SK-N-SH (cell line): ENCODE measurements around the gene PLAC9. TPM values are rescaled to one million over a fixed set of nuclear protein-coding genes. Genes with fewer than 3 reads are reported as not detected.

ENCODE experiments used
- CTCF ChIA-PET: fragments of 300-600, 350-600 bp; formaldehyde crosslinking; extraction: SDS; loops from one replicate; lab custom pipeline; 2021; lab: Yijun Ruan, JAX
- POLR2A ChIA-PET: fragments of 350-600 bp; sonication (Branson Sonifier 250); formaldehyde crosslinking; extraction: SDS; loops from one replicate; lab custom pipeline; 2020; ENCODE audit warnings: antibody characterized with exemption, inconsistent platforms; lab: Yijun Ruan, JAX
- DNase-seq: peaks from one replicate; pipeline ENCODE4 v3.0.0; 2012
- H2AFZ ChIP-seq: fragments of 200-600 bp; sonication (generic); 2 replicates; pipeline ENCODE4 v1.8.1; 2016; ENCODE audit warnings: antibody characterized with exemption, mild to moderate bottlenecking, low read depth
- H3F3A ChIP-seq: fragments of 200-600 bp; sonication (generic); replicated peaks from 2 replicates; pipeline ENCODE3; 2016; ENCODE audit warnings: antibody characterized with exemption, mild to moderate bottlenecking; ENCODE audit not compliant: insufficient read depth
- H3K27ac ChIP-seq, 2 experiments: fragments of 200-500 bp in 1 of 2; fragments of 200-600 bp in 1 of 2; sonication (Bioruptor generic) in 1 of 2; sonication (generic), shearing (Covaris generic) in 1 of 2; 2 replicates each; pipeline versions ENCODE4 v1.5.1 to v1.6.1; 2014 to 2016; ENCODE audit warnings: low read depth in 2 of 2, inconsistent platforms in 1 of 2, low read length in 1 of 2, mild to moderate bottlenecking in 1 of 2, mixed read lengths in 1 of 2
- H3K27me3 ChIP-seq: fragments of 200-600 bp; sonication (generic), shearing (Covaris generic); 2 replicates; pipeline ENCODE4 v1.6.1; 2016; ENCODE audit warnings: mixed run types; ENCODE audit not compliant: insufficient read depth
- H3K36me3 ChIP-seq, 2 experiments: fragments of 200-500 bp in 1 of 2; fragments of 200-600 bp in 1 of 2; sonication (Bioruptor generic) in 1 of 2; sonication (generic) in 1 of 2; replicated peaks in 1 of 2; 2 replicates each; pipeline versions ENCODE3 to v1.5.1; 2014 to 2016; ENCODE audit warnings: low read length in 1 of 2, mild to moderate bottlenecking in 1 of 2; ENCODE audit not compliant: insufficient read depth in 2 of 2, control insufficient read depth in 1 of 2
- H3K4me1 ChIP-seq, 2 experiments: fragments of 200-500 bp in 1 of 2; fragments of 200-600 bp in 1 of 2; sonication (Bioruptor generic) in 1 of 2; sonication (generic), shearing (Covaris generic) in 1 of 2; 2 replicates each; pipeline versions ENCODE4 v1.5.1 to v1.6.1; 2014 to 2016; ENCODE audit warnings: low read depth in 1 of 2, low read length in 1 of 2, mixed run types in 1 of 2; ENCODE audit not compliant: insufficient read depth in 2 of 2, control insufficient read depth in 1 of 2
- H3K4me2 ChIP-seq: fragments of 200-600 bp; sonication (generic), shearing (Covaris generic); 2 replicates; pipeline ENCODE4 v1.6.1; 2017; ENCODE audit warnings: mixed run types
- H3K4me3 ChIP-seq, 2 experiments: fragments of 200-500 bp in 1 of 2; fragments of 200-600 bp in 1 of 2; sonication (Bioruptor generic) in 1 of 2; sonication (generic), shearing (Covaris generic) in 1 of 2; 2 replicates each; pipeline versions ENCODE4 v1.5.1 to v1.8.1; 2014 to 2016; ENCODE audit warnings: low read depth in 2 of 2, inconsistent platforms in 1 of 2, low read length in 1 of 2, mild to moderate bottlenecking in 1 of 2, mixed read lengths in 1 of 2, moderate library complexity in 1 of 2
- H3K79me2 ChIP-seq: fragments of 200-600 bp; sonication (generic); 2 replicates; pipeline ENCODE4 v1.8.1; 2017; ENCODE audit warnings: mild to moderate bottlenecking; ENCODE audit not compliant: insufficient read depth
- H3K9ac ChIP-seq: fragments of 200-600 bp; sonication (generic); 2 replicates; pipeline ENCODE4 v1.6.1; 2017; ENCODE audit warnings: mixed run types
- H3K9me2 ChIP-seq: fragments of 200-600 bp; sonication (generic); 2 replicates; pipeline ENCODE4 v1.6.1; 2017; ENCODE audit warnings: mixed run types
- H3K9me3 ChIP-seq: fragments of 200-600 bp; sonication (generic); 2 replicates; pipeline ENCODE4 v1.6.1; 2017; ENCODE audit warnings: mixed run types, mild to moderate bottlenecking, moderate library complexity
- H4K20me1 ChIP-seq: fragments of 200-600 bp; sonication (generic); 2 replicates; pipeline ENCODE4 v1.6.1; 2017; ENCODE audit warnings: mild to moderate bottlenecking, mixed run types; ENCODE audit not compliant: insufficient read depth
- ELF1 ChIP-seq: IDR thresholded peaks from 2 replicates; pipeline ENCODE4 v1.4.0; 2012
- EZH2phosphoT487 ChIP-seq: fragments of 200-600 bp; sonication (generic); IDR thresholded peaks from 2 replicates; pipeline ENCODE4 v1.6.1; 2017; ENCODE audit warnings: low read depth, mixed run types, mild to moderate bottlenecking, antibody characterized with exemption, moderate library complexity, borderline replicate concordance
- FOSL2 ChIP-seq: IDR thresholded peaks from 2 replicates; pipeline ENCODE4 v1.4.0; 2012; ENCODE audit warnings: low read depth, mild to moderate bottlenecking, moderate library complexity, borderline replicate concordance
- FOXM1 ChIP-seq: IDR thresholded peaks from 2 replicates; pipeline ENCODE4 v1.4.0; 2012; ENCODE audit warnings: low read depth, mild to moderate bottlenecking
- GABPA ChIP-seq: IDR thresholded peaks from 2 replicates; pipeline ENCODE4 v1.4.0; 2012; ENCODE audit warnings: low read depth, mild to moderate bottlenecking
- IRF3 ChIP-seq: fragments of 150-350 bp; IDR thresholded peaks from 2 replicates; pipeline ENCODE4 v1.6.1; 2016; ENCODE audit warnings: mild to moderate bottlenecking, low read depth, low read length
- JUND ChIP-seq: IDR thresholded peaks from 2 replicates; pipeline ENCODE4 v1.4.0; 2012
- MAX ChIP-seq: IDR thresholded peaks from 2 replicates; pipeline ENCODE4 v1.4.0; 2012; ENCODE audit warnings: low read depth
- MXI1 ChIP-seq: IDR thresholded peaks from 2 replicates; pipeline ENCODE4 v1.6.1; 2012; ENCODE audit warnings: mild to moderate bottlenecking, low read depth, low read length, improper control_type of control experiment
- NFIC ChIP-seq: IDR thresholded peaks from 2 replicates; pipeline ENCODE4 v1.4.0; 2012; ENCODE audit warnings: borderline replicate concordance
- NRF1 ChIP-seq: IDR thresholded peaks from 2 replicates; pipeline ENCODE4 v1.6.1; 2012; ENCODE audit warnings: low read depth, mild to moderate bottlenecking, low read length
- PBX3 ChIP-seq: IDR thresholded peaks from 2 replicates; pipeline ENCODE4; 2012
- POLR2AphosphoS5 ChIP-seq: IDR thresholded peaks from 2 replicates; pipeline ENCODE4 v1.6.1; 2012; ENCODE audit warnings: low read depth, low read length
- RAD21 ChIP-seq: IDR thresholded peaks from 2 replicates; pipeline ENCODE4 v1.6.1; 2012; ENCODE audit warnings: mild to moderate bottlenecking, low read length
- RCOR1 ChIP-seq: fragments of 150-350 bp; IDR thresholded peaks from 2 replicates; pipeline ENCODE4 v1.6.1; 2017; ENCODE audit warnings: antibody characterized with exemption, low read length
- REST ChIP-seq: IDR thresholded peaks from 2 replicates; pipeline ENCODE4 v1.6.1; 2012; ENCODE audit warnings: mild to moderate bottlenecking, low read depth, low read length, moderate library complexity
- RFX5 ChIP-seq: IDR thresholded peaks from 2 replicates; pipeline ENCODE4 v1.6.1; 2012; ENCODE audit warnings: mild to moderate bottlenecking, improper control_type of control experiment, low read length
- SIN3A ChIP-seq: IDR thresholded peaks from 2 replicates; pipeline ENCODE4 v1.6.1; 2012; ENCODE audit warnings: low read depth, mild to moderate bottlenecking, low read length, moderate library complexity, borderline replicate concordance
- SMC3 ChIP-seq: IDR thresholded peaks from 2 replicates; pipeline ENCODE4 v1.6.1; 2012; ENCODE audit warnings: low read depth, low read length, improper control_type of control experiment
- TCF12 ChIP-seq: IDR thresholded peaks from 2 replicates; pipeline ENCODE4 v1.4.0; 2012
- TEAD4 ChIP-seq: IDR thresholded peaks from 2 replicates; pipeline ENCODE4 v1.4.0; 2012; ENCODE audit warnings: mild to moderate bottlenecking, borderline replicate concordance; ENCODE audit not compliant: insufficient read depth
- USF1 ChIP-seq: IDR thresholded peaks from 2 replicates; pipeline ENCODE4 v1.4.0; 2012; ENCODE audit warnings: low read depth, borderline replicate concordance
- YY1 ChIP-seq: IDR thresholded peaks from 2 replicates; pipeline ENCODE4 v1.4.0; 2012; ENCODE audit warnings: low read depth, mild to moderate bottlenecking
- WGBS: methylation state at CpG from one replicate; pipeline ENCODE4 v1.1.6; 2017; ENCODE audit warnings: low lambda C conversion rate; 5-methylcytosine and 5-hydroxymethylcytosine counted together
- polyA plus RNA-seq, 3 experiments: library from polyadenylated mRNA; depleted of rRNA; stranded (reverse); fragments of >200 nt; gene quantifications; 2 replicates each; pipeline ENCODE4 v1.2.3, GENCODE V29; 2012

PLAC9 gene
- polyA plus RNA-seq, 1 of the 3 experiments (the other 2 are of a cell fraction), result 0.21 TPM

- DNase-seq, result no peak
- no peaks in the 10 kb centered on the region for H3K9me2 ChIP-seq
- H2AFZ ChIP-seq, result no peak overlapping the region
- H3K9ac ChIP-seq, result no peak overlapping the region
- H3K9me3 ChIP-seq, result no peaks in the 10 kb centered on the region
- peaks cover 0 to 3% of the 10 kb centered on the region in 2 experiments for H3K36me3 ChIP-seq
- H3F3A ChIP-seq, result no peaks in the 10 kb centered on the region
- H3K4me3 ChIP-seq, result no peak overlapping the region
- ChIA-PET CTCF (interaction anchor here (2.2 kb wide), 1 partner anchor 44 kb away, joined by 6 read pairs; no protein-coding TSS in a partner anchor), POLR2A (no interaction called here)
- H3K79me2 ChIP-seq, result peaks cover 70% of the 10 kb centered on the region
- no peak overlapping the region for H3K4me2 ChIP-seq
- H4K20me1 ChIP-seq, result peaks cover 55% of the 10 kb centered on the region
- no peaks in the 10 kb centered on the region for H3K4me1 ChIP-seq
- 97% methylated on average over 9 of the region's 9 CpGs for WGBS
- H3K27me3 ChIP-seq, result no peaks in the 10 kb centered on the region
- H3K27ac ChIP-seq, result no peak overlapping the region
- TF ChIP-seq SMC3, result no peak
- no peak for TF ChIP-seq RFX5
- no peak for TF ChIP-seq RCOR1
- TF ChIP-seq USF1, result no peak
- no peak for TF ChIP-seq JUND
- TF ChIP-seq TCF12, result no peak
- no peak for TF ChIP-seq EZH2phosphoT487
- no peak for TF ChIP-seq MAX
- TF ChIP-seq MXI1, result no peak
- TF ChIP-seq TEAD4, result no peak
- TF ChIP-seq GABPA, result no peak
- TF ChIP-seq FOXM1, result no peak
Measured at GRCh38 chr10:80188713-80189112, 56.2 kb downstream of the PLAC9 start.

GRCh38 chr10:80191589-80192270 is 59.2 kb downstream of the PLAC9 start:
- no peaks in the 10 kb centered on the region for H3K27me3 ChIP-seq
- ChIA-PET POLR2A (no interaction called here), CTCF (no interaction called here)
- H3K4me2 ChIP-seq, result no peak overlapping the region
- H3K9me3 ChIP-seq, result no peaks in the 10 kb centered on the region
- H3K36me3 ChIP-seq, result peaks cover 0 to 3% of the 10 kb centered on the region in 2 experiments
- no peak for DNase-seq
- H3K4me1 ChIP-seq, result peaks cover 0 to 7% of the 10 kb centered on the region in 2 experiments; a peak in 2 of 4 replicates
- H2AFZ ChIP-seq, result no peak overlapping the region
- no peaks in the 10 kb centered on the region for H3K9me2 ChIP-seq
- peaks cover 43% of the 10 kb centered on the region for H4K20me1 ChIP-seq
- H3K27ac ChIP-seq, result no peak overlapping the region
- peaks cover 69% of the 10 kb centered on the region for H3K79me2 ChIP-seq
- 80% methylated on average over 9 of the region's 16 CpGs for WGBS
- no peaks in the 10 kb centered on the region for H3F3A ChIP-seq
- no peak overlapping the region for H3K9ac ChIP-seq
- no peak overlapping the region for H3K4me3 ChIP-seq
- TF ChIP-seq FOSL2 (no peak), IRF3 (no peak), RAD21 (no peak), JUND (no peak), GABPA (no peak), POLR2AphosphoS5 (no peak), MXI1 (no peak), YY1 (no peak), TEAD4 (no peak), PBX3 (no peak), NRF1 (no peak), NFIC (no peak), SIN3A (no peak), ELF1 (no peak), REST (no peak)
